ENCODE results near the gene S100A10.
A peak's percentile ranks its signal among the peaks of the same experiment; 100 is the strongest.

S100A10 gene

DNA sequence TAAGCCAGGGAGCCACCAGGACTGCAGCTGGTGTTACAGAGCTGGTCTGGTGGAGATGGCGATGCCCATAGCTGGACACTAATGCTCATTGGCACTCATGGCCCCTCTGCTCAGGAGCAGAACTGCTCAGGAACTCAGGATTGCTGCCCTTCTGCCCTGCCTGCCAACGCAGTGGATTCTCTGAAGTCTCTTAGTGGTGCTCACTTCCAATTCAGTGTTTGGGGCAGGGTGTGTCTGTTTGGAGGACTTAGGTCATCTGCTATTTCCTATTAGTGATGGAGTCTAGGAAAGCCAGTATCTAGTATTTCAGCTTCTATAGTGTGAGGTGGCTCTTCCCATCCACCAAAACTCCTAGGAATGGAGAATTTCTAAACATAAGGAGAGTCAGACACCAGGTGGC lies 29.1 kb downstream of the S100A10 start:
- DNase-seq (ENCODE audit: low read depth) = no peak

DNA sequence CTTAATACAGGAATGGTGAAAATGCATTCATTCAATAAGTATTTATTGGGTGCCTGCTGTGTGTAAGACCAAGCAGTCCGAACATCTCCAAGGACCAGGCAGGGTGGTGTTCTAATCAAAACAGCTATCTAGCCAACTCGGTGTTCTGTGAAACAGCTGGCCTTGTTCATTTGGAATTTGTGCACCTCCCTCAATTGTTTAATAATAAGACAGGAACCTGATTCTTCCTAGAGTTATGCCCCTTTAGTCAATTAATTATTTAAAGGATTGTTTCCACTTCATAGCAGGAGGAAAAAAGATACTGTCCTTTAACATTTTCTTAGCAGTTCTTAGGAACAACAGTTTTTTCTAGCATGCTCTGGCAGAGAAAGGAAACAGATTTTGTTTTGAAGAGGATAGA lies 30.4 kb downstream of the S100A10 start:
- DNase-seq (ENCODE audit: low read depth) = no peak

GRCh38 chr1:151961833-151962232 lies 31.8 kb downstream of the S100A10 start:
- no peak for DNase-seq (ENCODE audit: low read depth)

- no peak for DNase-seq (ENCODE audit: low read depth)
Measured at GRCh38 chr1:151960780-151961513, 32.7 kb downstream of the S100A10 start.

DNA sequence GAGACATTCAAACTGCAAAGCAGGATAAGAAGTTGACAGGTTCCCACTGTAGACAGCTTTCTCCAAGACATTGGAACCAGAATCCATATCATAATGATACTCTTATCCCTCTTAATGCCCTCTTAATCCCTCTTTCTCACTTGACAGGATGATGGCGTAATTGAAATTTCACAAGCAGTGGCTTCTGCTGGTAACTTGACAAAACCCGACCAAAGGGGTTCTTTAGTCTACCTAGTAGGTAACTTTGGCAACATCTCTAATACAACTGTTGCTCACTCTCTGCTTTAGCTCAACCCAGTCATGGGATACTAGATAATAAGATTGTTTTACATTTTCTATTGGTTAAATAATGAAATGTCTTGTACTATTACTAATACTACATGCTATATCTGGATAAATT lies 34.7 kb downstream of the S100A10 start:
- DNase-seq (ENCODE audit: low read depth) = no peak

GRCh38 chr1:151956957-151957497 lies 36.6 kb downstream of the S100A10 start:
- no peak for DNase-seq (ENCODE audit: low read depth)

DNA sequence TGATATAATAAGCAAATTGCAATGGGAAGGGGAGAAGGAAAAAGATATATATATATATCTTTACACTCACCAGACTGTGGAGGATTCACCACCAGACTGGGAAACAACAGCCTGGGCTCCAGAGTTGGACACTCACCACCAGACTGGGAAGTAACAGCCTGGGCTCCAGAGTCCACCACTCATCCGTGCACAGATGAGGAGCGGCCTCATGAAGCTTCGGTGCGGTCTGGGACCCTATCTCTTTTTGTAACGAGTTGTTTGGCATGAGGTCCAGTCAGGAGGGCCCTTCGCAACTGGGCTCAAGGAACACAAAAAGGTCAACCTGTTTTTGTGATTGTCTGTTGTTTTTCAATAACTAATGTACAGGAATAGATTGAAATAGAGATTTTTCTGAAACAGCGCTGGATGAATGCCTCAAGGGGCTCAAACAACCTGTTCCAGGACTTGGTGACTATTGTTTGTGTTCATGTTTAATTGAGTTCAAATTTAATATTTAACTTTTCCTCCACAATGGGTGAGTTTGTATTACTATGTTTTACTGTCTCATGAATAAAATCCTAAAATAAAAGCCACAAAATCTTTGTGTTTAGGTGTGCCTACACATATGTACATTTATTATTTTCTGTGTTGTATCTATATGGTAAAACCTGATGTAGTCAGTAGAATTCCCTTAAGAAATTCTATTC lies 40.1 kb downstream of the S100A10 start:
- DNase-seq (ENCODE audit: low read depth) = no peak

DNA sequence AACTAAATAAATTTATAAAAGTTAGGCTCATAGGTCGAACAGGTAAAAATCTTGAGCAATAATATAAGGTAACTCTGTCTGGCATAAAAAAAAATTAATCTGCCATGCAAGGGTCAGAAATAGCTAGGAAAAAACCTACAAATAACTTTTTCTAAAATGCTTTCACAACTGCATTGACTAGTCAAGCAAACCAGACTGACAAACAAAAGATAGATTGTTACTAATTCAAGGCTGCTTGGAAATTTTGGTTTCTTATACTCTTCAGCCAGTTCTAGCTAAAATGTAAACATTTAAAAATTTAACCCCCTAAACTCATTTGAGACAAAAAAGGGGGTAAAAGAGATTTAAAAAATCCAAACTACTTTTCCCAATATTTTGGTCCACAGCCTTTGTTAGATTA lies 40.8 kb downstream of the S100A10 start:
- DNase-seq (ENCODE audit: low read depth) = no peak

DNA sequence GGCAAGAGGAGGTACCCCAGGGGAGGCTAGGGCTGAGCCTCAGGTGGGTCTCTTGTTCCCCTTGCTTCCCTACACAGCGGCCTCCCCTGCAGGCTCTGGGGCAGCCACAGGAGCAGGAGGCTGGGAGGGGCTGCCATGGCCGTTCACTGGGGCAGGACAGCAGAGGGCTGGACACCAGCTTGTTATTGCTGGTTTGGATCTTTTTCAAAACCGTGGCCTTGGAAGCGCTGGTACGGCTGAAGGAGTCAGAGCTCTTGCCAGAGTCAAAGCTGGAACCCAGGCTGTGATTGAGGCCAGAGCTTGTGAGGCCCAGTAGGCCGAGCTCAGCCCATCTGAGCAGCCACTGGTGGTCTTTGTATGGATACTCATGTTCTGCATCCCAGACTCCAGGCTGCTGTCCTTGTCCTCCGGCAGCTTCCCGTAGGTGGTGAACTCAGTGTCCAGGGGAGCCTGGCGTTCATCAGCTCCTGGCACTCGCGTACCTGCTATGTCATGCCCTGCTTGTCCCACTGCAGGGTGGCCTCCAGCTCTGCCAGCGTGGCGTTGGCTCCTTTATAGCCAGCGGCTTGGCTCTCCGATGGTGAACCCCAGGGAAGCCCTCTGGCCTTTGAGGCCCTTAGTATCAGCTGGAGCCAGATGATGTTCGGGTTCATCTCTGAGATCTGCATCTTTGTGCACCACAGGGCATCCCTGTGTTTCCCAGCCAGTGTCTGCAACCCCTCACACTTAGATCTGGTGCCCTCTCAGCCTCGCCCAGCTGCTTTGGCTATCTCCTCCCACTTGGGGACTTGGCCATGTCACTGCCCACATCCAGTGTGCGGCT lies 44.1 kb downstream of the S100A10 start:
- no peak for DNase-seq (ENCODE audit: low read depth)

DNA sequence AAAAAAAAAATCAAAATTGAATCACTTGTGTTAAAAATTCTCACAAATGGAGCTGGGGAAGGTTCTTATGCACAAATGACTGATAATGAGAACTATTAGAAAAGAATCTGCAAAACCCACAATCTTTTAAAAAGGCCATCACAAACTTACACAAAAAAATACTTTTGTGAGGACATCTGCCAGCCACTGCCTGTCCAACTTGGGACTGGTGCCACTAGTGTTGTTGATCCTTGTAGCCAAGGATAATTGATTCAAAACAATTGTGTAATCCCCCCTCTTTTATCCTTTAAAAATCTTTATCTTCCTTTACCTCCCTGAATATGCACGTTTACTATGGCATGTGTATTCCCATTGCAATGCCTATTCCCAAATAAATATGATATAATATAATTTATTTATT lies 45.2 kb downstream of the S100A10 start:
- no peak for DNase-seq (ENCODE audit: low read depth)

DNA sequence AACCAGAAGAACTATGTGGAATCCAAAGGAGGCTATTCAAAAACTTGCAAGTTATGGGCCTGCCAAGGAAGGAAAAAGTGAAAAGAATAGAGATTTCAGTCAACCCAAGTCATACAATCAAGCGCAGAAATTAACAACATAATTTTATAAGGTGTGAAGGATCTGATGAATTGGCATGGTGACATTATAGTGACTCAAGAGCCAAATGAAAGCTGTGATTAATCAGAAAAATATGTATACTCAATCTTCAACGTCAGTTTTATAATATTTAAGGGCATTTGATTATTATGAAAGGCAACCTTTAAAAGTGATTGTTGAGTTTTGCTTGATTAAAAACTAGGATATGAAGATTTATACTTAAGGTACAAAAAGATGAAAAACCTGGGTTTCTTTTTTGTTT lies 46.5 kb downstream of the S100A10 start:
- DNase-seq (ENCODE audit: low read depth) = no peak

DNA sequence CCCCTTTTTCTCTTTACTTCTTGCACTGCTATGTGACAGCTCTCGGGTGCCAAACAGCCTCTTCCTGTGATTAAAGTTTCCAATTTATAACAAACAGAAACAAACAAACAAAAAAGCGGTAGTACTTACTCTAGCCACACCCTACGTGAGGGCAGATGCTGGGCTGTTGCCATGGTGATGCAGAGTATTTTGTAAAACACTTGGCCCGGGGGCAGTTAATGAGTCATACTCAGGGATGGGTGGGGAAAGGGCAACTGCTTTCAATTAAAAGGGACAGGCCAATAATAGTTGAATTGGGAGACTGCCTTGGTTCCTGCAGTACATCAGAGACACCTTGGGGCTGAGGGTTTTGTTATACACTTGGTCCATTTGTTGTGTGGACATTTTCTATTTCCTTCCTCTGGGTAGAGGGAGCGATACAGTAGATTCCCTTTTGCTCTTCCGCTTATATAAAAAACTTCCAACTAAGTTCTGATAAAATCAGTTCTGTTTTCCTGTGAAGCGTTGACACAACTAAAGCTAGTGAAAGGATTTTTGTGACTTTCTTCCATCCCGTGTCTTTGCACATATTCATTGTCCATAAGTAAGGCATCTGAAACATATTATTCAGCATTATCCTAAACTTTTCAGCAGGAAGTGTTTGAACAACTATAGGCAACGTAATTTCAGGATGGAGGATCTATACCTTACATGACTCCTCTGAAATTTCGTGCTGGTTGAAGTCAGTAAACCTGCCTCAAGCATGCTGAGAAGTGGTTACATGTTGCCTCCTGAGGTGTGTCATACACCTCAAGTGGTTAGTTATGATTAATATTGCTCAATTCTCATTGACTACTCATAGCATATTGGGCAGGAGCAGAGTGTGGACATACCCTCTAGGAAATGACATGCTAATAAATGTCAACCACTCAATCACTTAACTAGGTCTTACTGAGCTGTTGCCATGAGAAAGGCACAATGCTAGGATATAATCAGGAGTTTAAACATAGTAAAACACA lies 47.6 kb downstream of the S100A10 start:
- DNase-seq (ENCODE audit: low read depth) = peak; percentile 77

GRCh38 chr1:151944857-151945575 lies 48.6 kb downstream of the S100A10 start:
- DNase-seq (ENCODE audit: low read depth) = no peak

GRCh38 chr1:151944126-151944856 lies 49.4 kb downstream of the S100A10 start:
- no peak for DNase-seq (ENCODE audit: low read depth)

- DNase-seq (ENCODE audit: low read depth) = no peak
Measured at GRCh38 chr1:151943591-151943990, 50.1 kb downstream of the S100A10 start.

GRCh38 chr1:151942882-151943281 lies 50.8 kb downstream of the S100A10 start:
- DNase-seq (ENCODE audit: low read depth) = no peak

- DNase-seq (ENCODE audit: low read depth) = no peak
Measured at GRCh38 chr1:151940541-151940940, 53.1 kb downstream of the S100A10 start.

DNA sequence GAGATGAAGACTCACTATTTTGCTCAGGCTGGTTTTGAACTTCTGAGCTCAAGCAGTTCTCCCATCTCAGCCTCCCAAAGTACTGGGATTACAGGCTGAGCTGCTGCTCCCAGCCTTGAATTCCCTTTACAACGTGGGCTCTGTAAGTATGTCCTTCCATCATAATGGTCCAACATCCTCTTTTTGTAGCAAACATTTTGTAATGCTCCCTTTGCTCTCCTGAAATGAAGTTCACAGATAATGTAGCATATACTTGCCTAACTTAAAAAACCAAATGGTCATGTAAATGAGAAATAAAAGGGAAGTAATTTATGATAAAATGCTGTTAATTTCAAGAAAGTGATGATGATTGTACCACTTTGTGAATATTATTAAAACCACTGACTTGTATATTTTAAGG lies 53.9 kb downstream of the S100A10 start:
- DNase-seq (ENCODE audit: low read depth) = no peak

DNA sequence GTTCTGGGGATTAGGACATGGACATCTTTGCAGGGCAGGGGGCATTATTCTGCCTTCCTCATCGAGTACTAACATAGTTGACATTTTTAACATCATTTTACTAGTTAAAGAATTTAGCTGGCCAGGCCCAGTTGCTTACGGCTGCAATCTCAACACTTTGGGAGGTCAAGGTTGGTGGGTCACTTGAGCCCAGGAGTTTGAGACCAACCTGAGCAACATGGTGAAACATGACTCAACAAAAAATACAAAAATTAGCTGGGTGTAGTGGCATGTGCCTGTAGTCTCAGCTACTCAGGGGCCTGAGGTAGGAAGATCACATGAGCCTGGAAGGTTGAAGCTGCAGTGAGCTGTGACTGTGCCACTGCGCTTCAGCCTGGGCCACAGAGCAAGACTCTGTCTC lies 54.5 kb downstream of the S100A10 start:
- DNase-seq (ENCODE audit: low read depth) = no peak

- no peak for DNase-seq (ENCODE audit: low read depth)
Measured at GRCh38 chr1:151936653-151937052, 57.0 kb downstream of the S100A10 start.

Measured in stimulated activated CD8-positive, alpha-beta memory T cell treated with anti-CD3 and anti-CD28 coated beads, Interleukin-12 subunit alpha, Interleukin-12 subunit beta, amount 100 ng/mL, for 1 hour (primary cell).